Gastroesophageal sphincter (tissue), 3 donors: Measurements from ENCODE around the gene MADCAM1.

Experiments used
- EP300 ChIP-seq: sonication (generic); formaldehyde crosslinking; IDR thresholded peaks from one replicate; pipeline ENCODE4 v1.6.1; 2017; ENCODE audit warnings: antibody characterized with exemption, mild to moderate bottlenecking
- POLR2A ChIP-seq, 2 donors: fragments of 450-650 bp; IDR thresholded peaks; one replicate each; pipeline ENCODE4 v1.6.1; 2017; ENCODE audit warnings: antibody characterized with exemption in 2 of 2, mild to moderate bottlenecking in 2 of 2, moderate library complexity in 1 of 2
- POLR2AphosphoS5 ChIP-seq: sonication (generic); formaldehyde crosslinking; IDR thresholded peaks from one replicate; pipeline ENCODE4 v1.6.1; 2017; ENCODE audit warnings: antibody characterized with exemption
- TF ChIP-seq, protein P1 (sequence below), 4 experiments: fragments of 200-600 bp in 2 of 4; fragments of 450-650 bp in 2 of 4; sonication (generic) in 1 of 4; IDR thresholded peaks; one replicate each; pipeline ENCODE4 v1.5.1; 2017 to 2019; ENCODE audit warnings: antibody characterized with exemption in 4 of 4, mild to moderate bottlenecking in 2 of 4, moderate library complexity in 2 of 4

DNA sequence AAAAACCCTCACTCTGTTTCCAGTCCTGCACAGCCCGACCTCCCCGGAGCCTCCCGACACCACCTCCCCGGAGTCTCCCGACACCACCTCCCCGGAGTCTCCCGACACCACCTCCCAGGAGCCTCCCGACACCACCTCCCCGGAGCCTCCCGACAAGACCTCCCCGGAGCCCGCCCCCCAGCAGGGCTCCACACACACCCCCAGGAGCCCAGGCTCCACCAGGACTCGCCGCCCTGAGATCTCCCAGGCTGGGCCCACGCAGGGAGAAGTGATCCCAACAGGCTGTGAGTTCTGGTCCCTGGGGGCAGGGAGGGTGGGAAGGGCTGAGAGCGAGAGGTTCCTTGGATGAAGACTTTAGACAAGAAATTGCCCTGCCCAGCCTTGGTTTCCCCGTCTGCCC lies 5.4 kb downstream of the MADCAM1 start:
- TF ChIP-seq, protein P1, sequence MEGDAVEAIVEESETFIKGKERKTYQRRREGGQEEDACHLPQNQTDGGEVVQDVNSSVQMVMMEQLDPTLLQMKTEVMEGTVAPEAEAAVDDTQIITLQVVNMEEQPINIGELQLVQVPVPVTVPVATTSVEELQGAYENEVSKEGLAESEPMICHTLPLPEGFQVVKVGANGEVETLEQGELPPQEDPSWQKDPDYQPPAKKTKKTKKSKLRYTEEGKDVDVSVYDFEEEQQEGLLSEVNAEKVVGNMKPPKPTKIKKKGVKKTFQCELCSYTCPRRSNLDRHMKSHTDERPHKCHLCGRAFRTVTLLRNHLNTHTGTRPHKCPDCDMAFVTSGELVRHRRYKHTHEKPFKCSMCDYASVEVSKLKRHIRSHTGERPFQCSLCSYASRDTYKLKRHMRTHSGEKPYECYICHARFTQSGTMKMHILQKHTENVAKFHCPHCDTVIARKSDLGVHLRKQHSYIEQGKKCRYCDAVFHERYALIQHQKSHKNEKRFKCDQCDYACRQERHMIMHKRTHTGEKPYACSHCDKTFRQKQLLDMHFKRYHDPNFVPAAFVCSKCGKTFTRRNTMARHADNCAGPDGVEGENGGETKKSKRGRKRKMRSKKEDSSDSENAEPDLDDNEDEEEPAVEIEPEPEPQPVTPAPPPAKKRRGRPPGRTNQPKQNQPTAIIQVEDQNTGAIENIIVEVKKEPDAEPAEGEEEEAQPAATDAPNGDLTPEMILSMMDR (IDR thresholded peaks at IDR 0.05) = no peak
- no peak for TF ChIP-seq POLR2A (IDR thresholded peaks at IDR 0.05)
- TF ChIP-seq POLR2AphosphoS5 = no peak
- TF ChIP-seq EP300 = no peak
